GM23338 (cell line): Measurements from ENCODE around the gene H1-8. TPM values are rescaled to one million over a fixed set of nuclear protein-coding genes. Genes with fewer than 3 reads are reported as not detected.

Experiments
- ATAC-seq: fragments of 200-7000 bp; cut with Tn5 transposase; 3 replicates; pipeline ENCODE4 v1.9.1; 2020
- DNase-seq: peaks from one replicate; pipeline ENCODE4 v3.0.0-alpha.2; 2015; ENCODE audit warnings: low spot score
- H2AFZ ChIP-seq: fragments of 200-600 bp; sonication (generic); 2 replicates; pipeline ENCODE4 v1.8.0; 2016; ENCODE audit warnings: antibody characterized with exemption, mild to moderate bottlenecking, moderate library complexity
- H3F3A ChIP-seq: fragments of 200-600 bp; sonication (generic); replicated peaks from 2 replicates; pipeline ENCODE4 v1.8.0; 2017; ENCODE audit warnings: antibody characterized with exemption, mixed run types, low read depth
- H3K27ac ChIP-seq: fragments of 200-600 bp; sonication (generic); 2 replicates; pipeline ENCODE4 v1.6.1; 2016; ENCODE audit warnings: low read depth
- H3K27me3 ChIP-seq: fragments of 200-600 bp; sonication (generic); 2 replicates; pipeline ENCODE4 v1.8.0; 2016; ENCODE audit warnings: mild to moderate bottlenecking, mixed run types, moderate library complexity; ENCODE audit not compliant: insufficient read depth
- H3K36me3 ChIP-seq: fragments of 200-600 bp; sonication (generic); 2 replicates; pipeline ENCODE4 v1.8.0; 2016; ENCODE audit warnings: mild to moderate bottlenecking; ENCODE audit not compliant: insufficient read depth
- H3K4me1 ChIP-seq: fragments of 200-600 bp; sonication (generic); 2 replicates; pipeline ENCODE4 v1.8.0; 2016; ENCODE audit warnings: mild to moderate bottlenecking, moderate library complexity; ENCODE audit not compliant: insufficient read depth
- H3K4me2 ChIP-seq: fragments of 200-600 bp; sonication (generic); 2 replicates; pipeline ENCODE4 v1.7.1; 2017; ENCODE audit warnings: mixed run types
- H3K4me3 ChIP-seq: fragments of 200-600 bp; sonication (generic); 2 replicates; pipeline ENCODE4 v1.6.1; 2016; ENCODE audit warnings: mixed run types
- H3K79me2 ChIP-seq: fragments of 200-600 bp; sonication (generic); replicated peaks from 2 replicates; pipeline ENCODE4 v1.8.0; 2017; ENCODE audit warnings: mild to moderate bottlenecking; ENCODE audit not compliant: insufficient read depth
- H3K9me2 ChIP-seq: fragments of 200-600 bp; sonication (generic); 2 replicates; pipeline ENCODE4 v1.8.0; 2017; ENCODE audit not compliant: insufficient read depth
- H4K20me1 ChIP-seq: fragments of 200-600 bp; sonication (generic); replicated peaks from 2 replicates; pipeline ENCODE4 v1.8.0; 2017; ENCODE audit warnings: mild to moderate bottlenecking; ENCODE audit not compliant: insufficient read depth
- H3K27ac Mint-ChIP-seq: 2 replicates; pipeline ENCODE4 v1.8.0; 2020; ENCODE audit warnings: inconsistent platforms, mild to moderate bottlenecking, moderate library complexity, mixed read lengths
- H3K27me3 Mint-ChIP-seq: 3 replicates; pipeline ENCODE4 v1.8.0; 2022; ENCODE audit warnings: low read depth, mild to moderate bottlenecking, moderate library complexity, mixed read lengths, inconsistent platforms; ENCODE audit not compliant: insufficient read depth, poor library complexity
- H3K36me3 Mint-ChIP-seq: 3 replicates; pipeline ENCODE4 v1.8.0; 2021; ENCODE audit warnings: low read depth, mild to moderate bottlenecking, inconsistent platforms, moderate library complexity, mixed read lengths
- H3K4me1 Mint-ChIP-seq: 3 replicates; pipeline ENCODE4 v1.8.0; 2020; ENCODE audit warnings: mild to moderate bottlenecking, inconsistent platforms, mixed read lengths
- H3K4me3 Mint-ChIP-seq: 3 replicates; pipeline ENCODE4 v1.8.0; 2021; ENCODE audit warnings: moderate library complexity, mild to moderate bottlenecking, inconsistent platforms, mixed read lengths
- H3K9me3 Mint-ChIP-seq: 3 replicates; pipeline ENCODE4 v1.8.0; 2020; ENCODE audit warnings: moderate library complexity, mild to moderate bottlenecking, inconsistent platforms, mixed read lengths
- CREB1 ChIP-seq: fragments of 250-450 bp; sonication (Bioruptor Pico); IDR thresholded peaks from 2 replicates; pipeline ENCODE4 v1.5.0; 2020; ENCODE audit warnings: low read depth, mild to moderate bottlenecking, moderate library complexity
- EZH2 ChIP-seq: fragments of 200-600 bp; sonication (generic); IDR thresholded peaks from one replicate; pipeline ENCODE4 v1.8.0; 2017; ENCODE audit warnings: antibody characterized with exemption, mild to moderate bottlenecking, low read depth; ENCODE audit not compliant: unreplicated experiment
- EZH2phosphoT487 ChIP-seq: fragments of 200-600 bp; sonication (generic); IDR thresholded peaks from one replicate; pipeline ENCODE4 v1.8.1; 2018; ENCODE audit warnings: antibody characterized with exemption; ENCODE audit not compliant: unreplicated experiment
- JUNB ChIP-seq: IDR thresholded peaks from one replicate; pipeline ENCODE4 v1.6.1; 2016; ENCODE audit warnings: antibody characterized with exemption; ENCODE audit not compliant: unreplicated experiment
- NANOG ChIP-seq: IDR thresholded peaks from 2 replicates; pipeline ENCODE4 v1.6.1; 2016; ENCODE audit warnings: antibody characterized with exemption, borderline replicate concordance
- POLR2AphosphoS5 ChIP-seq: IDR thresholded peaks from 2 replicates; pipeline ENCODE4 v1.6.1; 2016; ENCODE audit warnings: antibody characterized with exemption, low read depth
- STAT1 ChIP-seq: IDR thresholded peaks from one replicate; pipeline ENCODE4 v1.6.1; 2016; ENCODE audit warnings: antibody characterized with exemption; ENCODE audit not compliant: unreplicated experiment
- ZNF114 ChIP-seq: fragments of 250-450 bp; sonication (Bioruptor Pico); IDR thresholded peaks from 2 replicates; pipeline ENCODE4 v1.5.0; 2020; ENCODE audit warnings: mild to moderate bottlenecking, moderate library complexity
- ZNF331 ChIP-seq: fragments of 250-450 bp; sonication (Bioruptor Pico); IDR thresholded peaks from 2 replicates; pipeline ENCODE4 v1.5.0; 2020; ENCODE audit warnings: low read depth, mild to moderate bottlenecking, moderate library complexity
- polyA plus RNA-seq: library from polyadenylated mRNA; unstranded; fragments of >200 nt; fragmentation: Nextera tagmentation; extraction: Ambion mirVana; gene quantifications from 2 replicates; pipeline ENCODE4 v1.2.1, GENCODE V29; 2016
- total RNA-seq: library from RNA; depleted of rRNA; stranded (reverse); fragments of >200 nt; shearing (Covaris generic); gene quantifications from 2 replicates; pipeline ENCODE4 v1.2.3, GENCODE V29; 2014
- TF ChIP-seq, protein P1 (sequence below): IDR thresholded peaks from one replicate; pipeline ENCODE4 v1.6.1; 2018; ENCODE audit warnings: antibody characterized with exemption; ENCODE audit not compliant: unreplicated experiment
- TF ChIP-seq, protein P2 (sequence below), 2 experiments: fragments of 200-600 bp in 1 of 2; sonication (generic) in 1 of 2; conservative IDR thresholded peaks; 2 replicates each; pipeline versions ENCODE4 v1.5.1 to v1.6.1; 2016 to 2017; ENCODE audit warnings: antibody characterized with exemption in 2 of 2, low read depth in 2 of 2, mild to moderate bottlenecking in 2 of 2, moderate library complexity in 1 of 2
- TF ChIP-seq, protein P3 (sequence below): IDR thresholded peaks from 2 replicates; pipeline ENCODE4 v1.6.1; 2016; ENCODE audit warnings: antibody characterized with exemption

H1-8 gene
- total and polyA plus RNA-seq, 2 experiments from 2014 or later: not detected

DNA sequence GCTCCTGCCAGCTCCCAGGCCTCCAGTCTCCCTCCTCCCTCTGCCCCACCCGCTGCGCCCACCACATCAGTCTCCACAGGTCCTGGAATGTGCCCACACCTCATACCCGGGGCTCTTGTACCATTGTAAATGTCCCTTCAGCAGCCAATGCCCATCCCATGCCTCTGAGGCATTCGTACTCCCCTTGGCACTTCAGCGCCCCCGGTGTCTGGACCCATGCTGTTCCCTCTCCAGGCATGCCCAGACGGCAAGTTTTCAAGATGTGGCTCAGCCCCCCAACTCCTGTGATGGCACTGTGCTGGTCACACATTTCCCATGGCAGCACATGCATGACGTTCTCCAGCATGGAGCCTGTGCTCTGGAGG lies 50.2 kb downstream of the H1-8 start:
- H2AFZ ChIP-seq: peak overlapping the region; percentile 59
- H3K36me3 ChIP-seq: no peaks in the 10 kb centered on the region
- Mint-ChIP-seq H3K4me1 (peaks cover 68% of the 10 kb centered on the region), H3K27ac (peak overlapping the region; percentile 82), H3K9me3 (no peaks in the 10 kb centered on the region), H3K4me3 (peak overlapping the region; percentile 51; the same call in 2 of the 3 replicates), H3K27me3 (peaks cover 25% of the 10 kb centered on the region), H3K36me3 (no peaks in the 10 kb centered on the region)
- no peak for TF ChIP-seq ZNF331
- TF ChIP-seq, protein P1, sequence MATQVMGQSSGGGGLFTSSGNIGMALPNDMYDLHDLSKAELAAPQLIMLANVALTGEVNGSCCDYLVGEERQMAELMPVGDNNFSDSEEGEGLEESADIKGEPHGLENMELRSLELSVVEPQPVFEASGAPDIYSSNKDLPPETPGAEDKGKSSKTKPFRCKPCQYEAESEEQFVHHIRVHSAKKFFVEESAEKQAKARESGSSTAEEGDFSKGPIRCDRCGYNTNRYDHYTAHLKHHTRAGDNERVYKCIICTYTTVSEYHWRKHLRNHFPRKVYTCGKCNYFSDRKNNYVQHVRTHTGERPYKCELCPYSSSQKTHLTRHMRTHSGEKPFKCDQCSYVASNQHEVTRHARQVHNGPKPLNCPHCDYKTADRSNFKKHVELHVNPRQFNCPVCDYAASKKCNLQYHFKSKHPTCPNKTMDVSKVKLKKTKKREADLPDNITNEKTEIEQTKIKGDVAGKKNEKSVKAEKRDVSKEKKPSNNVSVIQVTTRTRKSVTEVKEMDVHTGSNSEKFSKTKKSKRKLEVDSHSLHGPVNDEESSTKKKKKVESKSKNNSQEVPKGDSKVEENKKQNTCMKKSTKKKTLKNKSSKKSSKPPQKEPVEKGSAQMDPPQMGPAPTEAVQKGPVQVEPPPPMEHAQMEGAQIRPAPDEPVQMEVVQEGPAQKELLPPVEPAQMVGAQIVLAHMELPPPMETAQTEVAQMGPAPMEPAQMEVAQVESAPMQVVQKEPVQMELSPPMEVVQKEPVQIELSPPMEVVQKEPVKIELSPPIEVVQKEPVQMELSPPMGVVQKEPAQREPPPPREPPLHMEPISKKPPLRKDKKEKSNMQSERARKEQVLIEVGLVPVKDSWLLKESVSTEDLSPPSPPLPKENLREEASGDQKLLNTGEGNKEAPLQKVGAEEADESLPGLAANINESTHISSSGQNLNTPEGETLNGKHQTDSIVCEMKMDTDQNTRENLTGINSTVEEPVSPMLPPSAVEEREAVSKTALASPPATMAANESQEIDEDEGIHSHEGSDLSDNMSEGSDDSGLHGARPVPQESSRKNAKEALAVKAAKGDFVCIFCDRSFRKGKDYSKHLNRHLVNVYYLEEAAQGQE: no peak
- TF ChIP-seq, protein P2, sequence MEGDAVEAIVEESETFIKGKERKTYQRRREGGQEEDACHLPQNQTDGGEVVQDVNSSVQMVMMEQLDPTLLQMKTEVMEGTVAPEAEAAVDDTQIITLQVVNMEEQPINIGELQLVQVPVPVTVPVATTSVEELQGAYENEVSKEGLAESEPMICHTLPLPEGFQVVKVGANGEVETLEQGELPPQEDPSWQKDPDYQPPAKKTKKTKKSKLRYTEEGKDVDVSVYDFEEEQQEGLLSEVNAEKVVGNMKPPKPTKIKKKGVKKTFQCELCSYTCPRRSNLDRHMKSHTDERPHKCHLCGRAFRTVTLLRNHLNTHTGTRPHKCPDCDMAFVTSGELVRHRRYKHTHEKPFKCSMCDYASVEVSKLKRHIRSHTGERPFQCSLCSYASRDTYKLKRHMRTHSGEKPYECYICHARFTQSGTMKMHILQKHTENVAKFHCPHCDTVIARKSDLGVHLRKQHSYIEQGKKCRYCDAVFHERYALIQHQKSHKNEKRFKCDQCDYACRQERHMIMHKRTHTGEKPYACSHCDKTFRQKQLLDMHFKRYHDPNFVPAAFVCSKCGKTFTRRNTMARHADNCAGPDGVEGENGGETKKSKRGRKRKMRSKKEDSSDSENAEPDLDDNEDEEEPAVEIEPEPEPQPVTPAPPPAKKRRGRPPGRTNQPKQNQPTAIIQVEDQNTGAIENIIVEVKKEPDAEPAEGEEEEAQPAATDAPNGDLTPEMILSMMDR (conservative IDR thresholded peaks at IDR 0.05; ENCODE audit: low read depth in 2 of 2): peak; percentile 30 to 42
- no peaks in the 10 kb centered on the region for H3K9me2 ChIP-seq
- H3K4me3 ChIP-seq: peak overlapping the region; percentile 47
- H3K4me1 ChIP-seq: peaks cover 66% of the 10 kb centered on the region
- H4K20me1 ChIP-seq: no peaks in the 10 kb centered on the region
- no peaks in the 10 kb centered on the region for H3K27me3 ChIP-seq
- no peaks in the 10 kb centered on the region for H3K79me2 ChIP-seq
- DNase-seq (no peak), ATAC-seq (peak; percentile 3)
- H3F3A ChIP-seq: peaks cover 20% of the 10 kb centered on the region; the same call in 1 of the 2 replicates
- H3K27ac ChIP-seq: peak overlapping the region; percentile 73
- H3K4me2 ChIP-seq: peak overlapping the region; percentile 84

DNA sequence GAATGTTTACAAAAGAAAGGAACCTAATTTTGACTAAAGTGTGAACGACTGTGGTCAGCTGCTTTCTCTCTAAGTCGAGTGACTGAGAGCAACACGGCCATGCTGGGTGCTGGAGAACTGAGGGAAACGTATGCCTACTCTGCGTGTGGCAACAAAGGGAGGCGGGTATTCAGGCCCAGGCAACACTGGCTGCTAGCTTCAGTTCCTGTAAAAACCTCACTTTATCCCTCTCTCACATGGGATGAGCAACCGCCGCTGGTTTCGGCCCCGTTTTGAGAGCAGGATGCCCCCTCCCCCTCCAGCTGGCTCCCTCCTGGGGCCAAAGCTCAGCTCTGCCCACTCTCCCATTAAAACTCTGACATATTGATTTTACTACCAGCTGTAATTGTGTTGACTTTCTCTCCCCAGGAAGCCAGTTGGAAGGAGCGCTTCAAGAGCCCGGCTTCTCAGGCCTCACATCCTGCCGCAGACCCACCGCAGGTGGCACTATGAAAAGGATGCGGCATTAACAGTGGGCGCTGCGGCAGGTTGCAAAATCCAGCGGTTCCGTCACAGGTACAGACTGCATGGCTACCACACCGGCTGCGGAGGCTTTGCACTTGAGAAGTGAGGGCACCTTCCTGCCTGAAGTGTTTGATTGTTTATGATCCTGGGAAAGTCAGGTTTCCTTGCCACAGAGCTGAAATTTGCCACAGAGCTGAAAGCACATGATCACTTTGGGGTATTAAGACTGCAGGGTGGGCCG lies 50.8 kb downstream of the H1-8 start:
- peaks cover 23% of the 10 kb centered on the region for H3K27me3 Mint-ChIP-seq
- Histone ChIP-seq H3K4me2 (peak overlapping the region; percentile 84), H3K36me3 (no peaks in the 10 kb centered on the region), H2AFZ (0 out of 2 replicates have a peak overlapping the region, but pooled peaks have one; percentile 59), H4K20me1 (no peaks in the 10 kb centered on the region), H3K27me3 (no peaks in the 10 kb centered on the region), H3K4me1 (peaks cover 67% of the 10 kb centered on the region), H3K27ac (peak overlapping the region; percentile 73), H3F3A (peaks cover 22% of the 10 kb centered on the region), H3K4me3 (no peak overlapping the region), H3K79me2 (no peaks in the 10 kb centered on the region), H3K9me2 (no peaks in the 10 kb centered on the region)
- ATAC-seq: peak; percentile 10
- no peaks in the 10 kb centered on the region; the same call in 2 of the 3 replicates for H3K36me3 Mint-ChIP-seq
- peak overlapping the region; percentile 82 for H3K27ac Mint-ChIP-seq
- peaks cover 72% of the 10 kb centered on the region for H3K4me1 Mint-ChIP-seq
- peak overlapping the region; percentile 51 for H3K4me3 Mint-ChIP-seq
- DNase-seq: peak; percentile 68
- no peaks in the 10 kb centered on the region for H3K9me3 Mint-ChIP-seq
- TF ChIP-seq, protein P3, sequence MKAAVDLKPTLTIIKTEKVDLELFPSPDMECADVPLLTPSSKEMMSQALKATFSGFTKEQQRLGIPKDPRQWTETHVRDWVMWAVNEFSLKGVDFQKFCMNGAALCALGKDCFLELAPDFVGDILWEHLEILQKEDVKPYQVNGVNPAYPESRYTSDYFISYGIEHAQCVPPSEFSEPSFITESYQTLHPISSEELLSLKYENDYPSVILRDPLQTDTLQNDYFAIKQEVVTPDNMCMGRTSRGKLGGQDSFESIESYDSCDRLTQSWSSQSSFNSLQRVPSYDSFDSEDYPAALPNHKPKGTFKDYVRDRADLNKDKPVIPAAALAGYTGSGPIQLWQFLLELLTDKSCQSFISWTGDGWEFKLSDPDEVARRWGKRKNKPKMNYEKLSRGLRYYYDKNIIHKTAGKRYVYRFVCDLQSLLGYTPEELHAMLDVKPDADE: no peak
- TF ChIP-seq, protein P2 (conservative IDR thresholded peaks at IDR 0.05; ENCODE audit: low read depth in 2 of 2): no peak
- TF ChIP-seq CREB1: no peak
- TF ChIP-seq EZH2phosphoT487: no peak
- TF ChIP-seq EZH2: no peak
- TF ChIP-seq STAT1: no peak
- TF ChIP-seq ZNF114: no peak
- no peak for TF ChIP-seq JUNB
- no peak for TF ChIP-seq POLR2AphosphoS5
- TF ChIP-seq ZNF331: no peak
- no peak for TF ChIP-seq NANOG
